Natural killer cell treated with Interleukin-12 subunit alpha and Interleukin-12 subunit beta and Interleukin-15 and Interleukin-18, amount 100 ng/mL, for 72 hours (primary cell): ENCODE data around the gene ZNF497. TPM values are rescaled to one million over a fixed set of nuclear protein-coding genes. Genes with fewer than 3 reads are reported as not detected.
A peak's percentile ranks its signal among the peaks of the same experiment; 100 is the strongest.
"Not testable (repeated sequence)": the region's sequence is repeated elsewhere in the genome, so short reads cannot be mapped to it uniquely, and the experiment has no call there.

Source experiments
- ATAC-seq, 2 donors: fragments of 150-1000 bp; cut with Tn5 transposase in 1 of 2; sonication (Bioruptor Pico), chemical (Tn5 transposase) in 1 of 2; 2 replicates each; pipeline ENCODE4 v1.10.0; 2021
- DNase-seq: peaks from one replicate; pipeline ENCODE4 v3.0.0; 2022; ENCODE audit warnings: low spot score
- H3K27ac Mint-ChIP-seq, 2 donors: 1 replicate in 1 of 2; 2 replicates in 1 of 2; pipeline ENCODE4 v1.8.0; 2022; ENCODE audit warnings: mixed read lengths in 2 of 2, mild to moderate bottlenecking in 1 of 2, moderate library complexity in 1 of 2
- H3K27me3 Mint-ChIP-seq, 2 donors: 1 replicate in 1 of 2; 2 replicates in 1 of 2; pipeline ENCODE4 v1.8.0; 2022; ENCODE audit warnings: mixed read lengths in 2 of 2
- H3K36me3 Mint-ChIP-seq: one replicate; pipeline ENCODE4 v1.8.0; 2022; ENCODE audit warnings: mixed read lengths
- H3K4me1 Mint-ChIP-seq, 2 donors: 1 replicate in 1 of 2; 2 replicates in 1 of 2; pipeline ENCODE4 v1.8.0; 2022; ENCODE audit warnings: low read depth in 2 of 2, mixed read lengths in 2 of 2, mild to moderate bottlenecking in 1 of 2
- H3K4me3 Mint-ChIP-seq: one replicate; pipeline ENCODE4 v1.8.0; 2022; ENCODE audit warnings: mixed read lengths
- H3K9me3 Mint-ChIP-seq: 2 replicates; pipeline ENCODE4 v1.8.0; 2022; ENCODE audit warnings: mixed read lengths
- total RNA-seq, 2 donors: library from RNA; stranded (reverse); gene quantifications; one replicate each; pipeline ENCODE4 v1.2.3, GENCODE V29; 2022

Gene ZNF497
- total RNA-seq, 2 donors from 2014 or later: 0.52 to 1.4 TPM

DNA sequence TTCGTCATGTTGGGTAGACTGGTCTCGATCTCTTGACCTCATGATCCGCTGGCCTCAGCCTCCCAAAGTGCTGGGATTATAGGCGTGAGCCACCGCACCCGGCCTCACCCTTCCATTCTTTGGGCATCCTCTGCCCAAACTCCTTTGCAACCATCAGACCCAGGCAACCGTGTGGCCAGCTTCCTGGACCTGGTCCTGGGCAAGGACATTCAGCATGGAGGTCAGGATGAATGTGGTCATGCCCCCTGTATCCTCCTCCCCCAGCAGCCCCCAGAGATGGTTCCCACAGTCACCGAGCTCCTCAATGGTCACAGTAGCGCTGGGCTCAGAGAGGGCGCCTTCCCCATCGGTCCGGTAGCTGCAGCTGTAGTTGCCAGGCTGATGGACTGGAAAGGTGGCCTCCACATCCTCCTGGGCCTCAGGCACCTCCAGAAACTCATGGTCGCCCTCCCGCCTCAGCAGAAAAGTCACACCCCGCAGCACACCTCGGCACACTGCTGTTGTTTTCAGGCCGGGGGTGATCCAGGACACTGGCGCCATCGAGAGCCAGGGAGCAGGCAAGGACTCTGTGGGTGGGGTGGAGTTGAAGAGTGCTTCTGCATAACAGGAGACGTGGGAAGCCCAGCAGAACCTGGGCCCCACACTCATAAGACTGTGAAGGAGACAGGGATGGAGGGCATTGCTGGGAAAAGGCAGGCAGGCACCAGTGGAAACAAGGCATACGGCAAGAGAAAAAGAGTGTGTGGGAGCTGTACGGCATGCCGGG is 10.4 kb downstream of the ZNF497 start:
- DNase-seq (no peak), ATAC-seq (no peak)
- Mint-ChIP-seq H3K36me3 (no peaks in the 10 kb centered on the region), H3K4me1 (peaks cover 6 to 10% of the 10 kb centered on the region in 2 donors), H3K9me3 (no peaks in the 10 kb centered on the region), H3K27ac (no peak overlapping the region), H3K27me3 (peaks cover 0 to 7% of the 10 kb centered on the region in 2 donors), H3K4me3 (no peak overlapping the region)

DNA sequence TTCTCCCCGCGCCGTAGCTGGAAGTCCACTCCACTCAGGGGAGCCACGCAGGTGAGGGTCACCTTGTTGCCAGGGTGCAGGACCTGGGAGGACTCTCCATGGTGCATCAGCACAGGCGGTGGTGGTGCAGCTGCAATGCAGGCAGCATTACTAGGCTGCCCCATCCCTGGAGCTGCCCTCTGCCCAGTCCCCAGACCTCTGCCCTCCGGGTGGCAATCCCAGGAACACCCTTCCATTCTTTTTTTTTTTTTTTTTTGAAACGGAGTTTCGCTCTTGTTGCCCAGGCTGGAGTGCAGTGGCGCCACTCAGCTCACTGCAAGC is 11.0 kb downstream of the ZNF497 start:
- H3K27me3 Mint-ChIP-seq: peaks cover 0 to 7% of the 10 kb centered on the region in 2 donors
- H3K4me1 Mint-ChIP-seq: peaks cover 6 to 13% of the 10 kb centered on the region in 2 donors
- no peaks in the 10 kb centered on the region for H3K36me3 Mint-ChIP-seq
- no peak overlapping the region for H3K4me3 Mint-ChIP-seq
- H3K9me3 Mint-ChIP-seq: no peaks in the 10 kb centered on the region
- DNase-seq (no peak), ATAC-seq (no peak)
- H3K27ac Mint-ChIP-seq: no peak overlapping the region

DNA sequence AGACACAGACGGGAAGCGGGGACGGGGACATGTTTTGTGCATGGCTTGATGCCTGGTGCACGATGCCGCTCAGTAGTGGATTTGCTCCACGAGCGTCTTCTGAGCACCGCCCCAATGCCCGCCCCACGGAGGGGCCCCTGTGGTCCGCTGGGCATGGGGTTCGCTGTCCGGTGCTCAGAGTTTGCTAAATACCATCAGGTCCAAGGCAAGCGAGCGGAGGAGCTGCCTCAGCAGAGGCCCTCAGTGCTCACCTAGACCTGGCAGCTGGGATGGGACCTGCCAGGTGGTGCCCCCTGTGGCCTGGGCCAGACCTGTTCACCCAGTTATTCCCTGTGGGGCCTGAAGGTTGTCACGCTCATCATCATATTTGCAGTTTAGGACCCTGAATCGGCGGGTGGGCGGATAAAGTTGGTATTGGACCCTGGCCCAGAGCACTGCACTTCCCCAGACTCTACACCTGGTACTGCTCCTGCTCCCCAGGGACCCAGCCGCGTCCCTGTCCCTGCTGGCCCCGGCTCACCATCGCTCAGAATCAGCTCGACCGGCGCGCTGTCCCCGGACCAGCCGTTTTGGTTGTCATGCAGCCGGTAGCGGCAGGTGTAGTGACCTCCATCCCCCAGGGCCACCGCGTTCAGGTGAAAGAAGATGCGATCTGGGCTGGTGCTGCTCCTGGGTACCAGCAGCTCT is 11.5 kb downstream of the ZNF497 start:
- no peaks in the 10 kb centered on the region for H3K9me3 Mint-ChIP-seq
- H3K4me3 Mint-ChIP-seq: no peak overlapping the region
- no peak overlapping the region for H3K27ac Mint-ChIP-seq
- DNase-seq (no peak), ATAC-seq (no peak)
- peaks cover 6 to 12% of the 10 kb centered on the region in 2 donors for H3K4me1 Mint-ChIP-seq
- no peaks in the 10 kb centered on the region for H3K36me3 Mint-ChIP-seq
- peaks cover 0 to 8% of the 10 kb centered on the region in 2 donors for H3K27me3 Mint-ChIP-seq

DNA sequence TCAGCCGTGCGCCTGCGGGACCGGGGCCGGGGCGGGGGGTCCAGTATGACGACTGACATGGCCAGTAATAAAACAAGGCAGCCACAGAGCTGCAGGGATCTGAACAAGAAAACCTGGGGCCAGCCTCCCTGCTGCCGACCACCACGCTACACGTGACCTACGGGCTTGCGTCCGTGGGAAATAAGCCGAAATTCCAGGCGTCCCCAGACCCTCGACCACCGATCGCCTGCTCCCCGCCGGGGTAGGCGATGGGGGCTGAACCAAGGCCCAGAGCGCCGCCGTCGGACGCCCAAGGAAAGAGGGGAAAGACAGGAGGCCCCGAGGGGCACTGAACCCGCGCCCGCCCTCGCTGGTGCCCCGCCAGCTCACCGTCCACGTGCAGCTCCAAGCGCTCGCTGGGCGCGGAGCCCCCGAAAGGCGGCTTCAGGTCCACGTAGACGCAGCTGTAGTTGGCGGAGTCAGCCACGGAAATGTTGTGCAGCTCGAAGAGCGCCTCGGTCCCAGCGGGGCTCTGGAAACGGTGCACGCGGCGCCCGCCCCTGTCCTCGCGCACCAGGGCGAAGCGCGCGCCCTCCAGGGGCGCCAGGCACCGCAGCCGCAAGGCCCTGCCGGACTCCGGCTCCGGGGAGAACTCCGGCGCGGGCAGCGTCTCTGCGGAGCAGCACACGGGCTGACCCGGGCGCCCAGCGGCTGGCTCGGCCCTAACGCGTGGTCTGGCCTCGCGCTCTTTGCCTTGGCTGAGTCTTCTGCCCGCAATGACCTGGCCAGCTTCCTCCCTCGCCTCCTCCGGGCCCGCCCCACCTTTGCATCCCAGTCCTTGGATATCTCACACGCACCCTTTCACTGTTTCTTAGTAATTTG is 12.3 kb downstream of the ZNF497 start:
- H3K36me3 Mint-ChIP-seq: no peaks in the 10 kb centered on the region
- ATAC-seq: no peak
- H3K27ac Mint-ChIP-seq: no peak overlapping the region
- peaks cover 6 to 15% of the 10 kb centered on the region in 2 donors for H3K4me1 Mint-ChIP-seq
- no peaks in the 10 kb centered on the region for H3K9me3 Mint-ChIP-seq
- H3K27me3 Mint-ChIP-seq: peaks cover 3 to 16% of the 10 kb centered on the region in 2 donors
- DNase-seq: no peak
- peak overlapping the region; percentile 60 for H3K4me3 Mint-ChIP-seq

DNA sequence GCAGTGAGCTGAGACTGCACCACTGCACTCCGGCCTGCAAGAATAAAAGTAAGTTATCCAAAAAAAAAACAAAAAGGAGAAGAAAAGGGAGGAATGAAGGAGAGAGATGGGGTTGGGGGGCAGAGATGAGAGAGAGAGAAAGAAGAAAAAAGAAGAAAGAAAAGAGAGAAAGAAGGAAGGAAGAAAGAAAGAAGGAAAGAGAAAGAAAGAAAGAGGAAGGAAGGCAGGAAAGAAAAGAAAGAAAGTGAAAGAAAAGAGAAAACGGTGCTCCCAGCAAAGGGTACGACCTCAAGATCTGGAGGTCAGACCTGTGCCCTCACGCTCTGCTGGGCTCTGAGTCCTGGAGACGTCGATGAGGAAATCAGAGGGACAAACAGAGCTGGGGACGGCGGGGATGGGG is 13.0 kb downstream of the ZNF497 start:
- Mint-ChIP-seq H3K4me3 (peak overlapping the region; percentile 60), H3K27me3 (peaks cover 3 to 22% of the 10 kb centered on the region in 2 donors), H3K9me3 (no peaks in the 10 kb centered on the region), H3K36me3 (no peaks in the 10 kb centered on the region), H3K4me1 (peaks cover 6 to 18% of the 10 kb centered on the region in 2 donors), H3K27ac (no peak overlapping the region)
- DNase-seq (no peak), ATAC-seq (no peak)

DNA sequence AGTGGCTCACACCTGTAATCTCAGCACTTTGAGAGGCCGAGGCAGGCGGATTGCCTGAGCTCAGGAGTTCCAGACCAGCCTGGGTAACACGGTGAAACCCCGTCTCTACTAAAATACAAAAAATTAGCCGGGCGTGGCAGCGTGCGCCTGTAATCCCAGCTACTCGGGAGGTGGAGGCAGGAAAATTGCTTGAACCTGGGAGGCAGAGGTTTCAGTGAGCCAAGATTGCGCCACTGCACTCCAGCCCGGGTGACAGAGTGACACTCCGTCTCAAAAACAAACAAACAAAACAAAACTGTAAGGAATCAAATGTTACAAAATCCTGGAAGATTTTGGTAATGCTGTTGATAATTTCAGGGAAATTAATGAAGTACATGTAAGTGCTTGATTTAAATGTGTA is 14.5 kb downstream of the ZNF497 start:
- Mint-ChIP-seq H3K27me3 (peaks cover 3 to 23% of the 10 kb centered on the region in 2 donors), H3K4me3 (peak overlapping the region; percentile 78), H3K4me1 (peaks cover 6 to 18% of the 10 kb centered on the region in 2 donors), H3K27ac (peak overlapping the region in 1 of 2 donors; percentile 31)
- DNase-seq, H3K36me3 Mint-ChIP-seq, ATAC-seq, H3K9me3 Mint-ChIP-seq: not testable (repeated sequence)

DNA sequence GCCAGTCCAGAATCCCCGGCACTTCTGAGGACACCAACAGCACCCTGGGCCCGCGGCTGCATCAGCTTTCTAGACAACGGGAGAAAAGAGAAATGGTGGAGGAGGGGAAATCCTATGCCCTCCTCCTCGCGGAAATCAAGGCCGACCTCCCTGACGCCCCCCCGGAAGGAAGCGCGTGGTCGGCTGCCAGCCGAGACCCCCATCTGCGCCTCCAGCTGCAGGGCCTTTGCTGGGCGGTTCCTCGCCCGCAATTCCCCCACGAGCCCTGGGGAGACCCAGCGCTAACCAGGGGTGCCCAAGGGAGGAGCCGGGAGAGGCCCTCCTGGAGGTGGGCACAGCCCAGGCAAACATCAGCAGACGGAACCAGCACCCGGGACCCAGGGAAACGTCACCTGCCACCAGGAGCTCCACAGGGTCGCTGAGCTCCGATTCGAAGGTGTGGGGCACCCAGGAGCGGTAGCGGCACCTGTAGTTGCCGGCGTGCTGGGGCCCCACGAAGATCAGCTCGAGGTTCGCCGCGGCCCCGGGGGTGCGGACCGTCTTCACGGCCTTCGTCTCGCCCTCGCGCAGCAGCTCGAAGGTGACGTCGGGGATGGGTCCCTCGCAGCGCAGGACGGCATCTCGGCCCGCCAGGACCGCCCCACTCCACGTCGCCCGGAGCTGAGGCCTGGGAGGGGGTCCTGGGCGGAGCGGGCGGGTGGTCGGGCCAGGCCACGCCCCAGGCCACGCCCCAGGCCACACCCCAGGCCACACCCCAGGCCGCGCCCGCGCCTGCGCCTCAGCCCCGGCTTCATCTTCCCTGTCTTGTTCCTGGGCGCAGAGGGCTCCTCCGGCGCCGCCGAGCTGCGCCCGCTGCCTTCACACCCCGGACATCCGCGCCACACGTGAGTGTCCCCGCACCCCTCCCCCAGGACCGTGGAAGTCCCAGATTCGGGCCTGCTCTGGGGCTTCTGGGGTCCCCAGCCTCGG is 15.3 kb downstream of the ZNF497 start:
- peak; percentile 73 for DNase-seq
- Mint-ChIP-seq H3K27ac (peak overlapping the region in 1 of 2 donors; percentile 31), H3K4me3 (peak overlapping the region; percentile 78), H3K9me3 (no peaks in the 10 kb centered on the region), H3K4me1 (peaks cover 6 to 18% of the 10 kb centered on the region in 2 donors), H3K27me3 (peaks cover 3 to 23% of the 10 kb centered on the region in 2 donors), H3K36me3 (no peaks in the 10 kb centered on the region)
- ATAC-seq: peak; percentile 94 to 97

DNA sequence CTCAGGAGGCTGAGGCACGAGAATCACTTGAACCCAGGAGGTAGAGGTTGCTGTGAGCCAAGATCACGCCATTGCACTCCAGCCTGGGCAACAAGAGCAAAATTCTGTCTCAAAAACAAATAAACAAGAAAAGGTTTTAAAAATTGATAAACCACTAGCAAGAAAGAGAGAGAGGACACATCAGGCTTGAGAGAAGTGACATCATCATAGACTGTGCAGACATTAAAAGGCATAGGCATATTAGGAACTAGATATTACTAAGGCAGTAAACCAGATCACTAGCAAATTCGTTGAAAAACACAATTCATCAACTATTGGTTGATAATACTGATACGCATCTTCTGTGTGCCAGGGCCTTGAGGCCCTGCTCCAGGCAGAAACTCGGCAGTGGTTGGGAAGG is 17.0 kb downstream of the ZNF497 start:
- Mint-ChIP-seq H3K27me3 (peaks cover 3 to 23% of the 10 kb centered on the region in 2 donors), H3K9me3 (no peaks in the 10 kb centered on the region), H3K27ac (peak overlapping the region in 1 of 2 donors; percentile 27), H3K4me1 (peaks cover 6 to 20% of the 10 kb centered on the region in 2 donors), H3K36me3 (peaks cover 6% of the 10 kb centered on the region), H3K4me3 (peak overlapping the region; percentile 32)
- DNase-seq (no peak), ATAC-seq (no peak)

DNA sequence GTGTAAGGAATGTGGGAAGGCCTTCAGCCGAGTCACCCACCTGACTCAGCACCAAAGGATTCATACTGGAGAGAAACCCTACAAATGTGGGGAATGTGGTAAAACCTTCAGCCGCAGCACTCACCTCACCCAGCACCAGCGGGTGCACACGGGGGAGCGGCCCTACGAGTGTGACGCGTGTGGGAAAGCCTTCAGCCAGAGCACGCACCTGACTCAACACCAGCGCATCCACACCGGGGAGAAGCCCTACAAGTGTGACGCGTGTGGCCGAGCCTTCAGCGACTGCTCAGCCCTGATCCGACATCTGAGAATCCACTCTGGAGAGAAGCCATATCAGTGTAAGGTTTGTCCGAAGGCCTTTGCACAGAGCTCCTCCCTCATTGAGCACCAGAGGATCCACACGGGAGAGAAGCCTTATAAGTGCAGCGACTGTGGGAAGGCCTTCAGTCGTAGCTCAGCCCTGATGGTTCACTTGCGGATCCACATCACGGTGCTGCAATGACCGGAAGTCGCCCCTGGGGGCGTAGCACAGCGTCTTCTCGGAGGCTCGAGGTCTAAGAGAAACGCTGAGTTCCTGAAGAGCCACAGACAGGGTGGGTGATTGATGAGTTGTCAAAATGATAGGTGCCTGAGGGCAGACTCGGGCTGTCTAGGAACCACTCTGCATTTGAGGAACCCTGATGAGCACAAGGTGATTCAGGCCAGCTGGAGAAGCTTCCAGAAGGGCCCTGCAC is 23.6 kb downstream of the ZNF497 start:
- peaks cover 13% of the 10 kb centered on the region for H3K36me3 Mint-ChIP-seq
- H3K27me3 Mint-ChIP-seq: no peaks in the 10 kb centered on the region
- H3K27ac Mint-ChIP-seq: no peak overlapping the region
- H3K9me3 Mint-ChIP-seq: no peaks in the 10 kb centered on the region
- no peak for DNase-seq
- H3K4me3 Mint-ChIP-seq: no peak overlapping the region
- no peak for ATAC-seq
- peaks cover 6 to 10% of the 10 kb centered on the region in 2 donors for H3K4me1 Mint-ChIP-seq

DNA sequence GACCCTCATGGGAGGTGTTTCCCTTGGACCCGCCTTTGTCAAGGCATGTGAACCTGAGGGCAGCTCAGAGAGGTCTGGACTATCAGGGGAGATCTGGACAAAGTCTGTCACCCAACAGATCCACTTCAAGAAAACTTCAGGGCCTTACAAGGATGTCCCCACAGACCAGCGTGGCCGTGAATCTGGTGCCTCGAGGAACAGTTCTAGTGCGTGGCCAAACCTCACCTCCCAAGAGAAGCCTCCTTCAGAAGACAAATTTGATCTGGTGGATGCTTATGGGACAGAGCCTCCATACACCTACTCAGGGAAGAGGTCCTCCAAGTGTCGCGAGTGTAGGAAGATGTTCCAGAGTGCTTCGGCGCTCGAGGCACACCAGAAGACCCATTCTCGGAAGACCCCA is 24.2 kb downstream of the ZNF497 start:
- Mint-ChIP-seq H3K4me3 (no peak overlapping the region), H3K36me3 (peaks cover 13% of the 10 kb centered on the region)

DNA sequence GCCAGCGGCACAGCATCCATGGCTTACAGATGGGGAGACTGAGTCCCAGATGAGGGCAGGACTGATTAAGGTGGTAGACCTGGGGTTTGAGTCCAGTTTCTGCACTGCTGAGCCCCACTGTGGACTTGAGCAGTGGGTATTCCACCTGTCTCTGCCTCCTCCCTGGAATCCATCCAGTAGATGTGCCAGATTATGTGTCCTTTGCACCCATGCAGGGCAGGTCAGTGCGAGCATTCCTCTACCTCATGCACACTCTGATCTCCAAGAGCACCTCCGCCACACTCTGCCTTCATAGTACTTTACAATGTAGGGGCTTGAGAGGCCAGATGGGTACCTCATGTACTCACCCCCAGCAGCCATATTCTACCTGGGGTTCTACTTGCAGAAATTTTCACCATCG is 25.7 kb downstream of the ZNF497 start:
- Mint-ChIP-seq H3K36me3 (peaks cover 13% of the 10 kb centered on the region), H3K4me1 (peaks cover 6 to 10% of the 10 kb centered on the region in 2 donors), H3K4me3 (no peak overlapping the region), H3K27ac (no peak overlapping the region), H3K27me3 (no peaks in the 10 kb centered on the region), H3K9me3 (no peaks in the 10 kb centered on the region)
- no peak for ATAC-seq
- no peak for DNase-seq

More for the DNA sequence above, 24.2 kb downstream of the ZNF497 start:
- ATAC-seq: no peak
- Mint-ChIP-seq H3K27me3 (no peaks in the 10 kb centered on the region), H3K27ac (no peak overlapping the region), H3K9me3 (no peaks in the 10 kb centered on the region), H3K4me1 (peaks cover 6 to 10% of the 10 kb centered on the region in 2 donors)
- no peak for DNase-seq

DNA sequence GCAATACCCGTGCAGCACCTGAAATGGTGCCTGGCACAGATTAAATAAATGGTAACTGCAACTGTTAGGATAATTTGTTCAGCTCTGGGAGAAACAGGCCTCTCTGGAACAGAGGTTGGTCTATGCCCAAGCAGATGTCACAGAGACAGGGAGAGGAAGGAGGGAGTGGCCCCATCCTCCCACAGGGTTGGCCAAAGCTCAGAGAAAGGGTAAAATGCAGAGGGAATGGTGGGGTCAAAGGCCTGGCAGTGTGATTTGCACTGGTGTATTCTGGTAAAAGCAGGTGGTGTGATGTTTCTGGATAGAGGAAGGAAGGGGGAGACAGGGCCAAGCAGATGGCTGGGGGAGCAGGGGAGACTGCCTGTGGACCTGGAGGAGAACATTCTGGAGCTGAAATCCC is 26.3 kb downstream of the ZNF497 start:
- peaks cover 11% of the 10 kb centered on the region for H3K36me3 Mint-ChIP-seq
- ATAC-seq (no peak), DNase-seq (no peak)
- no peak overlapping the region for H3K4me3 Mint-ChIP-seq
- H3K27me3 Mint-ChIP-seq: no peaks in the 10 kb centered on the region
- no peak overlapping the region for H3K27ac Mint-ChIP-seq
- H3K9me3 Mint-ChIP-seq: no peaks in the 10 kb centered on the region
- H3K4me1 Mint-ChIP-seq: peaks cover 6 to 8% of the 10 kb centered on the region in 2 donors
